PFSK-1 (cell line): ENCODE results near the gene PDE3A.

Experiments used
- FOXP2 ChIP-seq: optimal IDR thresholded peaks from 2 replicates; pipeline ENCODE3; 2011; ENCODE audit warnings: borderline replicate concordance, control low read depth, inconsistent platforms; ENCODE audit not compliant: insufficient read depth; ENCODE audit errors: extremely low read length, extremely low read depth
- POLR2AphosphoS5 ChIP-seq: IDR thresholded peaks from 2 replicates; pipeline ENCODE4 v1.6.1; 2012; ENCODE audit warnings: low read depth, mild to moderate bottlenecking, control low read depth, low read length, moderate library complexity
- REST ChIP-seq, 2 experiments: IDR thresholded peaks; 2 replicates each; pipeline versions ENCODE4 v1.6.1 to v1.8.0; 2011 to 2012; ENCODE audit warnings: low read depth in 2 of 2, low read length in 2 of 2, control low read depth in 1 of 2, inconsistent platforms in 1 of 2, mild to moderate bottlenecking in 1 of 2, moderate library complexity in 1 of 2; ENCODE audit not compliant: insufficient read depth in 1 of 2
- SIN3A ChIP-seq: IDR thresholded peaks from 2 replicates; pipeline ENCODE4 v1.6.1; 2012; ENCODE audit warnings: mild to moderate bottlenecking, low read length, moderate library complexity, borderline replicate concordance; ENCODE audit not compliant: insufficient read depth
- TAF1 ChIP-seq: IDR thresholded peaks from 2 replicates; pipeline ENCODE4 v1.6.1; 2012; ENCODE audit warnings: low read length, control low read depth, borderline replicate concordance; ENCODE audit not compliant: insufficient read depth

- TF ChIP-seq TAF1, result no peak
- no peak for TF ChIP-seq REST (IDR thresholded peaks at IDR 0.05; ENCODE audit: insufficient read depth in 1 of 2, low read depth in 2 of 2, low read length in 2 of 2)
- no peak for TF ChIP-seq POLR2AphosphoS5
- no peak for TF ChIP-seq SIN3A
- TF ChIP-seq FOXP2, result no peak
Measured at GRCh38 chr12:20627001-20627588, 258.8 kb downstream of the PDE3A start.
